Measurements from ENCODE around the gene BTBD9.
A peak's percentile ranks its signal among the peaks of the same experiment; 100 is the strongest.

Gene BTBD9

GRCh38 chr6:38450717-38451116 is 189.0 kb downstream of the BTBD9 start:
- no peak overlapping the region for H3K4me3 ChIP-seq (ENCODE audit: low read depth, low read length)
- POLR2A ChIA-PET, result no interaction called here
- CTCF ChIA-PET, result no interaction called here
- TF ChIP-seq CTCF (IDR thresholded peaks at IDR 0.05; ENCODE audit: insufficient read depth, low read length, missing control alignments), result no peak
- no peak for DNase-seq (ENCODE audit: low read depth, low spot score)

GRCh38 chr6:38445925-38446324 is 193.8 kb downstream of the BTBD9 start:
- POLR2A ChIA-PET, result no interaction called here
- DNase-seq (ENCODE audit: low read depth, low spot score), result no peak
- CTCF ChIA-PET, result no interaction called here
- no peak overlapping the region for H3K4me3 ChIP-seq (ENCODE audit: low read depth, low read length)
- no peak for TF ChIP-seq CTCF (IDR thresholded peaks at IDR 0.05; ENCODE audit: insufficient read depth, low read length, missing control alignments)

GRCh38 chr6:38445336-38445735 is 194.4 kb downstream of the BTBD9 start:
- no peak overlapping the region for H3K4me3 ChIP-seq (ENCODE audit: low read depth, low read length)
- TF ChIP-seq CTCF (IDR thresholded peaks at IDR 0.05; ENCODE audit: insufficient read depth, low read length, missing control alignments), result no peak
- POLR2A ChIA-PET, result no interaction called here
- DNase-seq (ENCODE audit: low read depth, low spot score), result peak; percentile 10
- CTCF ChIA-PET, result no interaction called here

DNA sequence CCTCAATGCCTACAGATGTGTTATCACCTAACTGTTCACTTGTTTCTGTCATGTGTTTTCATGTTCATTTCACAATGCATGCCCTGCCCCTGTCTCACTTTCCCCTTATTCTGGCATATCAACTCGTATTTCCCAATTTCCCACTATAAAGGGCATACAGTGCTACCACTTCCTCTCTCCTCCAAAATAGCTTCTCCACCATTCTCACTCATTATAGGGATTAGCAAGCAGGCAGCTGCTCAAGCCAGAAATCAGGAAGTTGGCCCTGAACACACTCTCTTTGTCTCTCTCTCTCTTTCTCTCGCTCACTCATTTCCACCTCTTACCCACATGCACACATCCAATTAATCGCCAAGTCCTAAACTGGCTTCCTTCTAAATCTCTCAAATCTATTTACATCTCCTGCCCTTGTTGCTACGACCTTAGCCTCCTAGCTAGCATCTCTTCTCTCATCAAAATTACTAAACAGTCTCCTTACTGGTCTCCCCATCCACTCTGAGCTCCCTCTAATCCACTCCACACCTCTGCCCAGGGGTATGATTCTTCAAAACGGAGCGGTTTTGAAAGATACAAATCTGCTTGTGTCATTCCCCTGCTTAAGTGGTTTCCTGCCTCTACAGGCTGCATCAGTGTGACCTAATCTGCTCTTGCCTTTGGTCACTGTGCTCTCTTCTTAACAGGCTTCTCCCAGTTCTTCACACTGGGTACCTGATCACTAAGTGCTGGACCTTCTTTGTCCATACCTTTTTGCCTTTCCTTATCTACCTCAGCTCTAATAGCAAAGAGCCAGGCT is 196.2 kb downstream of the BTBD9 start:
- CTCF ChIA-PET, result interaction anchor here (1.3 kb wide), 1 partner anchor 16 kb away, joined by 3 read pairs; no protein-coding TSS in a partner anchor
- no peak for DNase-seq (ENCODE audit: low read depth, low spot score)
- TF ChIP-seq CTCF (IDR thresholded peaks at IDR 0.05; ENCODE audit: insufficient read depth, low read length, missing control alignments), result no peak
- POLR2A ChIA-PET, result no interaction called here
- no peak overlapping the region for H3K4me3 ChIP-seq (ENCODE audit: low read depth, low read length)

- DNase-seq (ENCODE audit: low read depth, low spot score), result no peak
- no peak for TF ChIP-seq CTCF (IDR thresholded peaks at IDR 0.05; ENCODE audit: insufficient read depth, low read length, missing control alignments)
- ChIA-PET CTCF (no interaction called here), POLR2A (no interaction called here)
- H3K4me3 ChIP-seq (ENCODE audit: low read depth, low read length), result no peak overlapping the region
These were observed 201.6 kb downstream of the BTBD9 start for GRCh38 chr6:38438097-38438496.

DNA sequence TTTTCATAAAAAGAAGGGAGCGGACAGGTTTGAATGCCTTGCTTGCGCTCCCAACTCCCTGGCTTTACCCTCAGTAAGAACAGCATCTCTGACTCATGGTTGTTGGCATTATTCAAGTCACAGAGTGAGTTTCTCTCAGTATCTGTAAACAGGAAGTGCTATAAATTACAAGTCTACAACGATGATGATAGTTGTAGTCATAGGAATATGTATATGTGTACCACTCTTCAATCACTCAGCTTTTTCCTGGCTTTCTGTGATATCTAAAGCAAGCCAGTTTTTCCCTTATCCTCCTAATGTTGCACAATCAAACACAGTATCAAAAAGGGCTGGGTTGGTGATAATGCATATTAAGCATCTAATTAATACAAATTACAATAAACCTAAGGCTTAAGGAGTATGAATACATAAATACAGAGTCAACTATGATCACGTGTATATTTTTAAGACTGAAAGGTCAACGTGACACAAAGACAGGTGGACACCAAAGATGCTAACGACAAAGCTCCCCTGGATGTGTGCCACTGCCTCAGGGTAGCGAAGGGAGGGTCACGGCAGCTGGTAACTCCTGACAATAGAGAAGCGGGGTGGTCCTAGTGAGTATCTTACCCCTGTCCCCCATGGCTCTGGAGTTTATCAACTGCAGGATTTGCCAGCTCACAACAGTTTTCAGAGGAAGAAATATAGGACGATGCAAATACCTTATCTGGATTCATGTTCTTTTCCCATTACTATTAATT is 202.8 kb downstream of the BTBD9 start:
- no peak for TF ChIP-seq CTCF (IDR thresholded peaks at IDR 0.05; ENCODE audit: insufficient read depth, low read length, missing control alignments)
- CTCF ChIA-PET, result no interaction called here
- DNase-seq (ENCODE audit: low read depth, low spot score), result no peak
- POLR2A ChIA-PET, result no interaction called here
- H3K4me3 ChIP-seq (ENCODE audit: low read depth, low read length), result no peak overlapping the region

Measured in AG04449 (cell line).